Tibial artery (tissue), 4 donors: ENCODE measurements around the gene NPAP1.

Source experiments
- DNase-seq, 2 donors: peaks; one replicate each; pipeline ENCODE4 v3.0.0-alpha.2; 2019
- H3K27ac ChIP-seq, 2 donors: fragments of 200-600 bp; sonication (generic) in 1 of 2; 1 replicate in 1 of 2; 2 replicates in 1 of 2; pipeline ENCODE4 v1.5.1; 2018 to 2019; ENCODE audit warnings: mild to moderate bottlenecking in 1 of 2
- H3K27me3 ChIP-seq, 2 donors: fragments of 200-600 bp; sonication (generic) in 1 of 2; one replicate each; pipeline versions ENCODE4 v1.5.1 to v1.6.0; 2016 to 2019
- H3K36me3 ChIP-seq, 3 donors: fragments of 200-600 bp; sonication (generic) in 2 of 3; one replicate each; pipeline ENCODE4 v1.5.1; 2016 to 2019; ENCODE audit warnings: mild to moderate bottlenecking in 2 of 3
- H3K4me1 ChIP-seq, 4 donors: fragments of 200-600 bp; sonication (generic) in 2 of 4; 1 replicate in 3 of 4; 2 replicates in 1 of 4; pipeline ENCODE4 v1.5.1; 2016 to 2019
- H3K4me3 ChIP-seq, 2 donors: fragments of 200-600 bp; sonication (generic) in 1 of 2; 1 replicate in 1 of 2; 2 replicates in 1 of 2; pipeline ENCODE4 v1.5.1; 2018 to 2019; ENCODE audit warnings: mild to moderate bottlenecking in 2 of 2
- H3K9me3 ChIP-seq, 3 donors: fragments of 200-600 bp; sonication (generic) in 1 of 3; one replicate each; pipeline ENCODE4 v1.5.1; 2016 to 2019
- intact Hi-C: fragments of 100-400 bp; cut with DNase I; formaldehyde crosslinking; loops from one replicate; pipeline ENCODE4 v1.15.0; 2023; ENCODE audit warnings: low total_unique reads
- TF ChIP-seq, protein P1 (sequence below), 2 experiments: fragments of 200-600 bp in 1 of 2; fragments of 450-650 bp in 1 of 2; IDR thresholded peaks; one replicate each; pipeline ENCODE4 v1.5.1; 2017 to 2019; ENCODE audit warnings: antibody characterized with exemption in 2 of 2, mild to moderate bottlenecking in 1 of 2, moderate library complexity in 1 of 2

The NPAP1 gene

DNA sequence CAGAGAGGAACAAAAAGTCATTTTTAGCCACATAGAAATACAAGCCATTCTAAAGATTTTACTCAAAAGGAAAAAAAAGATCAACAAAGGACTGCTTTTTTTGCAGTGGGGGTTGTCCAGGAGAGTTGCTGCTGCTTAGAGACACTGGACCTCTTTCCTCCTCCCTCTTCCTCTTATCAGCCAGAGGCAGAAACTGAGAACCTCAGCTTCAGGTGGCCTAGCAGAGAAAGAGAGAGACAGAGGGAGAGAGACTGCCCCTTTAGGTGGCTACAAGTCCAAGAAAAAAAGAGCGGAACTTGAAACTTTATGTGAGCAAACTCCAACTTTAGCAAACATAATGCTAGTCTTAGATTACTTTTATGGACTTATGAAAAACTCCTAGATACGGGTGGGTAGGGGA lies 54.2 kb downstream of the NPAP1 start:
- intact Hi-C loops, result no loop called here
- H3K9me3 ChIP-seq, result no peaks in the 10 kb centered on the region
- TF ChIP-seq, protein P1, sequence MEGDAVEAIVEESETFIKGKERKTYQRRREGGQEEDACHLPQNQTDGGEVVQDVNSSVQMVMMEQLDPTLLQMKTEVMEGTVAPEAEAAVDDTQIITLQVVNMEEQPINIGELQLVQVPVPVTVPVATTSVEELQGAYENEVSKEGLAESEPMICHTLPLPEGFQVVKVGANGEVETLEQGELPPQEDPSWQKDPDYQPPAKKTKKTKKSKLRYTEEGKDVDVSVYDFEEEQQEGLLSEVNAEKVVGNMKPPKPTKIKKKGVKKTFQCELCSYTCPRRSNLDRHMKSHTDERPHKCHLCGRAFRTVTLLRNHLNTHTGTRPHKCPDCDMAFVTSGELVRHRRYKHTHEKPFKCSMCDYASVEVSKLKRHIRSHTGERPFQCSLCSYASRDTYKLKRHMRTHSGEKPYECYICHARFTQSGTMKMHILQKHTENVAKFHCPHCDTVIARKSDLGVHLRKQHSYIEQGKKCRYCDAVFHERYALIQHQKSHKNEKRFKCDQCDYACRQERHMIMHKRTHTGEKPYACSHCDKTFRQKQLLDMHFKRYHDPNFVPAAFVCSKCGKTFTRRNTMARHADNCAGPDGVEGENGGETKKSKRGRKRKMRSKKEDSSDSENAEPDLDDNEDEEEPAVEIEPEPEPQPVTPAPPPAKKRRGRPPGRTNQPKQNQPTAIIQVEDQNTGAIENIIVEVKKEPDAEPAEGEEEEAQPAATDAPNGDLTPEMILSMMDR (IDR thresholded peaks at IDR 0.05), result no peak

More for the DNA sequence above, 54.2 kb downstream of the NPAP1 start:
- Histone ChIP-seq H3K27ac (no peak overlapping the region), H3K4me3 (no peak overlapping the region), H3K27me3 (no peaks in the 10 kb centered on the region), H3K36me3 (no peaks in the 10 kb centered on the region), H3K4me1 (no peaks in the 10 kb centered on the region)
- DNase-seq, result no peak
